ENCODE measurements around the gene PADI4. TPM values are rescaled to one million over a fixed set of nuclear protein-coding genes. Genes with fewer than 3 reads are reported as not detected.

Gene PADI4
- total RNA-seq = 1 to 10 TPM in 1 of 2 donors, under 1 TPM in 1; 0.79 to 1.9 TPM

DNA sequence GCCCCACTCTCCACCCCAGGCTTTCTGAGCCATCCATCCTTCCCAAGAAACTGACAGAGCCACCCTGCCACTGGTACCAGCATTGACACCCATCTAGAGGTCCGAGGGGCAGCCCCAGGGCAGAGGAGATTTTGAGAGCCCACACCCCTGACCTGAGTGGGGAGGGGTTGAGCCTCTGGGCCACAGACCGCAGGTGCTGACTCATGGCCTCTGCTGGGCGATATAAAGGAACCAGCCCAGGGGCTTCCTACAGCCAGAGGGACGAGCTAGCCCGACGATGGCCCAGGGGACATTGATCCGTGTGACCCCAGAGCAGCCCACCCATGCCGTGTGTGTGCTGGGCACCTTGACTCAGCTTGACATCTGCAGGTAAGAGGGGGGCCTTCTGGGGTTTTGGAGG lies at the start of gene PADI4:
Gene PADI4, plus strand, starts transcription at position 252 of the 400 bp plus-strand sequence. Its CDS starts 26 bp downstream, at position 278.
- no peaks in the 10 kb centered on the region for H3K36me3 Mint-ChIP-seq (ENCODE audit: insufficient read depth in 2 of 2)
- H3K4me1 Mint-ChIP-seq (ENCODE audit: low read depth) = no peaks in the 10 kb centered on the region
- DNase-seq (no peak), ATAC-seq (replicated peaks in 1 of 2) (no peak)
- H3K4me3 Mint-ChIP-seq = no peak within 1 kb of the TSS
- H3K27ac Mint-ChIP-seq = no peak within 1 kb of the TSS
- peaks cover 49% of the 10 kb centered on the region for H3K27me3 Mint-ChIP-seq (ENCODE audit: low read depth)
- H3K9me3 Mint-ChIP-seq = peaks cover 0 to under 1% of the 10 kb centered on the region in 2 donors

DNA sequence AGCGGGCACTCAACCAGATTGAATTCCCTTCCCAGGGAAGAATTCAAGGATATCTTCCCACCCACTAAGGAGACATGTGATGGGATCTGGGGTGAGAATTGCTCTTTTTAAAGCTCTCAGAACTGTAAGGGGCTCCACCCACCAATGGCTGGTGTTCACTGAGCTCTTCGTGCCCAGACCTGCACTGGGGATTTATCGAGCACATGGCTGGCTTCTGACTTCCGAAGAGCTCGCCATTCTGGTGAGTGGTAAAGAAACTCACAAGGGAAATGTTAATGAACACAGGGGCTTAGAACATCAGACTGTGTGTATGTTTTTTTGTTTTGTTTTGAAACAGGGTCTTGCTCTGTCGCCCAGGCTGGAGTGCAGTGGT lies 49.3 kb upstream of the PADI4 start:
- Mint-ChIP-seq H3K27me3 (ENCODE audit: low read depth) (peaks cover 7% of the 10 kb centered on the region), H3K4me3 (no peak overlapping the region), H3K9me3 (peaks cover 0 to 4% of the 10 kb centered on the region in 2 donors), H3K36me3 (ENCODE audit: insufficient read depth in 2 of 2) (no peaks in the 10 kb centered on the region), H3K4me1 (ENCODE audit: low read depth) (no peaks in the 10 kb centered on the region), H3K27ac (no peak overlapping the region)
- DNase-seq = no peak
- ATAC-seq (replicated peaks in 1 of 2) = no peak

- peaks cover 7% of the 10 kb centered on the region for H3K27me3 Mint-ChIP-seq (ENCODE audit: low read depth)
- ATAC-seq (replicated peaks in 1 of 2) (no peak), DNase-seq (no peak)
- H3K9me3 Mint-ChIP-seq = peaks cover 0 to 4% of the 10 kb centered on the region in 2 donors
- H3K36me3 Mint-ChIP-seq (ENCODE audit: insufficient read depth in 2 of 2) = no peaks in the 10 kb centered on the region
- H3K4me1 Mint-ChIP-seq (ENCODE audit: low read depth) = no peaks in the 10 kb centered on the region
- H3K4me3 Mint-ChIP-seq = no peak overlapping the region
- H3K27ac Mint-ChIP-seq = no peak overlapping the region
These were observed 48.6 kb upstream of the PADI4 start for GRCh38 chr1:17259233-17259873.

GRCh38 chr1:17260264-17260663 lies 47.7 kb upstream of the PADI4 start:
- H3K27ac Mint-ChIP-seq = no peak overlapping the region
- H3K4me1 Mint-ChIP-seq (ENCODE audit: low read depth) = no peaks in the 10 kb centered on the region
- H3K9me3 Mint-ChIP-seq = peaks cover 0 to 4% of the 10 kb centered on the region in 2 donors
- H3K4me3 Mint-ChIP-seq = no peak overlapping the region
- DNase-seq (no peak), ATAC-seq (replicated peaks in 1 of 2) (no peak)
- H3K36me3 Mint-ChIP-seq (ENCODE audit: insufficient read depth in 2 of 2) = no peaks in the 10 kb centered on the region
- H3K27me3 Mint-ChIP-seq (ENCODE audit: low read depth) = peaks cover 7% of the 10 kb centered on the region

GRCh38 chr1:17260738-17261137 lies 47.3 kb upstream of the PADI4 start:
- H3K9me3 Mint-ChIP-seq = peaks cover 0 to 4% of the 10 kb centered on the region in 2 donors
- no peak overlapping the region for H3K27ac Mint-ChIP-seq
- no peak overlapping the region for H3K4me3 Mint-ChIP-seq
- H3K27me3 Mint-ChIP-seq (ENCODE audit: low read depth) = peaks cover 7% of the 10 kb centered on the region
- no peaks in the 10 kb centered on the region for H3K36me3 Mint-ChIP-seq (ENCODE audit: insufficient read depth in 2 of 2)
- H3K4me1 Mint-ChIP-seq (ENCODE audit: low read depth) = no peaks in the 10 kb centered on the region
- ATAC-seq (replicated peaks in 1 of 2) = no peak
- no peak for DNase-seq

DNA sequence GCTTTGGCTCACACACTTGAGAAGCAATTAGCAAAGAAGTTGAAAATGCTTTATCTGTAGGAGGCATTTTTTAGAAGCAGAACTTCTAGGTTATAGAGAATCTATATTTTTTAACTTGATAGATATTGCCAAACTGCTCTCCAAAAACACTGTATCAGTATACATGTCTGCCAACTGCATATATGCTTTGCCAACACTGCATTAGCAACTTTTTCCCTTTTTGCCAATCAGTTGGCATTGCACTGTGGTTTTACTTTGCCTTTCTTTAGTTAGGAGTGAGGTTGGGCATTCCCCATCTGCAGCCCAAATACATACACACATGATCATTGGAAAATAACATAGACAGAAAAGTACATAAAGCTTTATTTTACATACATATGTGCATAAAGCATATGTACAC lies 44.1 kb upstream of the PADI4 start:
- Mint-ChIP-seq H3K27me3 (ENCODE audit: low read depth) (peaks cover 7% of the 10 kb centered on the region), H3K27ac (no peak overlapping the region), H3K4me3 (no peak overlapping the region), H3K36me3 (ENCODE audit: insufficient read depth in 2 of 2) (no peaks in the 10 kb centered on the region), H3K9me3 (peaks cover 0 to 4% of the 10 kb centered on the region in 2 donors), H3K4me1 (ENCODE audit: low read depth) (no peaks in the 10 kb centered on the region)
- ATAC-seq (replicated peaks in 1 of 2) = no peak
- DNase-seq = no peak

- no peak for ATAC-seq (replicated peaks in 1 of 2)
- Mint-ChIP-seq H3K27ac (no peak overlapping the region), H3K36me3 (ENCODE audit: insufficient read depth in 2 of 2) (no peaks in the 10 kb centered on the region), H3K9me3 (peaks cover 0 to 4% of the 10 kb centered on the region in 2 donors), H3K4me3 (no peak overlapping the region), H3K27me3 (ENCODE audit: low read depth) (peaks cover 7% of the 10 kb centered on the region), H3K4me1 (ENCODE audit: low read depth) (no peaks in the 10 kb centered on the region)
- DNase-seq = no peak
These were observed 43.5 kb upstream of the PADI4 start for GRCh38 chr1:17264470-17264869.

DNA sequence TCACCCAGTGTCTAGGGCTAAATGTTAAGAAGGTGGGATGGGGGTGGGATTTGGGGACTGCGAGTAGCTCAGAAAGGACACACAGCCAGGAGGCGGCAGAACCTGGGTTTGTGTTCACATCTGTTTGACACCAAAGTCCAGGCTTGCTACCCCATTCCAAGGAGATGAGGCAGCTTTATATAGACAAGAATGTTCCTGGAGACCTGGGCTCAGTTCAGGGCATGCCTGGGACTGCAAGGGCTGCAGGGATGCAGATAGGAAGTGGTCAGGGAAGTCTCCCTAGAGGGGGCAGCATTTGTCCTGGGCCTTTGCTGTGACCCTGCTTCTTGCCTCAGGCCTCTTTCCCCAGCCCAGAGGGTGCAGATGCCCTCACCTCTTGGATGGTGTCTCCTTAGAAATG lies 42.8 kb upstream of the PADI4 start:
- Mint-ChIP-seq H3K36me3 (ENCODE audit: insufficient read depth in 2 of 2) (no peaks in the 10 kb centered on the region), H3K27ac (no peak overlapping the region), H3K27me3 (ENCODE audit: low read depth) (peaks cover 7% of the 10 kb centered on the region), H3K4me1 (ENCODE audit: low read depth) (no peaks in the 10 kb centered on the region), H3K4me3 (no peak overlapping the region), H3K9me3 (peaks cover 0 to 4% of the 10 kb centered on the region in 2 donors)
- no peak for DNase-seq
- no peak for ATAC-seq (replicated peaks in 1 of 2)

DNA sequence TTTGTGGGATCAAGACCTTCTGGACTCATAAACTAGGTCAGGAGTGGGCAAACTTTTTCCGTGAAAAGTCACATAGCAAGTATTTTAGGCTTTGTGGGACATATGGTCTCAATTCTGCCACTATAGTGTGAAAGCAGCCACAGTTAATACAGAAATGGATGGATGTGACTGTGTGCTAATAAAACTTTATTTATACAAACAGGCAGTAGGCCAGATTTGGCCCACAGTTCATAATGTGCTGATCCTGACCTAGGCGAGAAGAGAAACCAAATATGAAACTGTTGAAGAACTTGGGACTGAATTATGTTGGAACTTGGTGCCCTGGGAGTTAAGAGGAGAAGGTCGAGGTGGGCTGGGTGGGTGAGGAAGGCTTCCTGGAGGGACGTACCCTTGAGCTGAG lies 42.0 kb upstream of the PADI4 start:
- no peak overlapping the region for H3K27ac Mint-ChIP-seq

GRCh38 chr1:17270891-17271765 lies 36.9 kb upstream of the PADI4 start:
- Mint-ChIP-seq H3K4me1 (ENCODE audit: low read depth) (no peaks in the 10 kb centered on the region), H3K36me3 (ENCODE audit: insufficient read depth in 2 of 2) (no peaks in the 10 kb centered on the region), H3K27me3 (ENCODE audit: low read depth) (peaks cover 7% of the 10 kb centered on the region), H3K9me3 (no peaks in the 10 kb centered on the region), H3K27ac (no peak overlapping the region), H3K4me3 (no peak overlapping the region)
- no peak for ATAC-seq (replicated peaks in 1 of 2)
- no peak for DNase-seq

More for the DNA sequence above, 42.0 kb upstream of the PADI4 start:
- Mint-ChIP-seq H3K4me3 (no peak overlapping the region), H3K27me3 (ENCODE audit: low read depth) (peaks cover 7% of the 10 kb centered on the region), H3K4me1 (ENCODE audit: low read depth) (no peaks in the 10 kb centered on the region), H3K9me3 (peaks cover 0 to 4% of the 10 kb centered on the region in 2 donors), H3K36me3 (ENCODE audit: insufficient read depth in 2 of 2) (no peaks in the 10 kb centered on the region)
- no peak for ATAC-seq (replicated peaks in 1 of 2)
- no peak for DNase-seq

GRCh38 chr1:17272066-17272465 lies 35.9 kb upstream of the PADI4 start:
- no peak overlapping the region for H3K27ac Mint-ChIP-seq
- H3K4me1 Mint-ChIP-seq (ENCODE audit: low read depth) = no peaks in the 10 kb centered on the region
- H3K36me3 Mint-ChIP-seq (ENCODE audit: insufficient read depth in 2 of 2) = no peaks in the 10 kb centered on the region
- DNase-seq (no peak), ATAC-seq (replicated peaks in 1 of 2) (no peak)
- H3K9me3 Mint-ChIP-seq = no peaks in the 10 kb centered on the region
- H3K27me3 Mint-ChIP-seq (ENCODE audit: low read depth) = peaks cover 7% of the 10 kb centered on the region
- H3K4me3 Mint-ChIP-seq = no peak overlapping the region

- Mint-ChIP-seq H3K27ac (no peak overlapping the region), H3K4me3 (no peak overlapping the region), H3K9me3 (no peaks in the 10 kb centered on the region), H3K36me3 (ENCODE audit: insufficient read depth in 2 of 2) (no peaks in the 10 kb centered on the region), H3K27me3 (ENCODE audit: low read depth) (peaks cover 7% of the 10 kb centered on the region), H3K4me1 (ENCODE audit: low read depth) (no peaks in the 10 kb centered on the region)
- ATAC-seq (replicated peaks in 1 of 2) = no peak
- DNase-seq = no peak
These were observed 35.4 kb upstream of the PADI4 start for GRCh38 chr1:17272646-17273045.

DNA sequence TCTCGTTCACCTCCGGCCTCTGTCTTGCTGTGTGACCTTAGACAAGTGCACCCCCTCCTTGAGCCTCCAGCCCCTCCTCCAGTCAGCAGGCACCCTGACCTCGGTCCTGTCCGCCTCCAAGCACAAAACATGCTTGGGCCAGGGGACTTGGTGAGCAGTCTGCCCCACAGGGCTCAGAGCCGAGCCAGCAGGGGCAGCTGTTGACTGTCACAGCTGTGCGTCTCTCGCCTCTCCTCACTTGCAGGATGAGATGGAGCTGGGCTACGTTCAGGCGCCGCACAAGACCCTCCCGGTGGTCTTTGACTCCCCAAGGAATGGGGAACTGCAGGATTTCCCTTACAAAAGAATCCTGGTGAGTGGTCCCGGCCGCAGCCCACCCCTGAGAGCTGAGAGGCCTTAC lies 34.9 kb upstream of the PADI4 start:
- H3K27me3 Mint-ChIP-seq (ENCODE audit: low read depth) = peaks cover 7% of the 10 kb centered on the region
- H3K4me3 Mint-ChIP-seq = no peak overlapping the region
- H3K9me3 Mint-ChIP-seq = no peaks in the 10 kb centered on the region
- H3K4me1 Mint-ChIP-seq (ENCODE audit: low read depth) = no peaks in the 10 kb centered on the region
- H3K36me3 Mint-ChIP-seq (ENCODE audit: insufficient read depth in 2 of 2) = no peaks in the 10 kb centered on the region
- ATAC-seq (replicated peaks in 1 of 2) (no peak), DNase-seq (no peak)
- no peak overlapping the region for H3K27ac Mint-ChIP-seq
